Measurements from ENCODE around the gene PTPRR. TPM values are rescaled to one million over a fixed set of nuclear protein-coding genes. Genes with fewer than 3 reads are reported as not detected.

PTPRR gene
- total RNA-seq, 2 experiments from 2014 or later: not detected

DNA sequence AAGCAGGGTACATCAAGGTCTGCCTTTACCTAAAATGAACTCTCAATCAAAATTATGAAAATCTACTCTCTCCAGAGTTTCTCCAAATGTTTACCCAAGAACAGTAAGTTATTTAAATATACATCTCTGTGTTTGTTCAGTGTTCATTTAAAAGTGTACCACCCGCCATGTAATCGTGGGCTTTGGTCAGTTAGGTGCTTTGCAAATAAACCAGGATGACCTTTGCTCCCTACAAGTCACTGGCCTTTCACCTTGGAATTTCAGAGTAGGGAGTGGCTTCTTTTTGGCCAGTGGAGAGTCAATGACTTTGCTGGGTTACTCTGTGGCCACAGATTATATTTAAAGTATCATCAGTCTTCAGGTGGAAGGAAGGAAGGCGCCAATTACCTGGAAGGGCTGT is 208.7 kb downstream of the PTPRR start:
- H3K4me3 ChIP-seq (ENCODE audit: low read length): no peak overlapping the region
- no peaks in the 10 kb centered on the region for H3K4me1 ChIP-seq (ENCODE audit: insufficient read depth, low read length)
- H3K9me3 Mint-ChIP-seq: no peaks in the 10 kb centered on the region
- TF ChIP-seq CTCF (IDR thresholded peaks at IDR 0.05): no peak
- intact Hi-C loops (cut with DNase I, micrococcal nuclease): no loop called here
- ChIA-PET POLR2A (no interaction called here), CTCF (no interaction called here)
- H3K4me3 Mint-ChIP-seq: no peak overlapping the region
- peaks cover 26% of the 10 kb centered on the region for H3K27me3 Mint-ChIP-seq
- no peaks in the 10 kb centered on the region for H3K36me3 ChIP-seq (ENCODE audit: insufficient read depth, low read length)
- ATAC-seq (ENCODE audit: poor library complexity): no peak
- no peaks in the 10 kb centered on the region for H3K27me3 ChIP-seq (ENCODE audit: control insufficient read depth in 1 of 2, insufficient read depth in 2 of 2, low read length in 2 of 2)
- DNase-seq: no peak
- no peaks in the 10 kb centered on the region for H3K9me3 ChIP-seq (ENCODE audit: control insufficient read depth in 1 of 2, insufficient read depth in 1 of 2, low read length in 2 of 2)
- H3K27ac Mint-ChIP-seq: no peak overlapping the region
- H3K4me1 Mint-ChIP-seq (ENCODE audit: low read depth): no peaks in the 10 kb centered on the region
- no peaks in the 10 kb centered on the region for H3K36me3 Mint-ChIP-seq (ENCODE audit: low read depth)
- no peak overlapping the region for H3K27ac ChIP-seq (ENCODE audit: low read depth in 1 of 2, low read length in 2 of 2)

GRCh38 chr12:70709022-70709421 is 211.5 kb downstream of the PTPRR start:
- no peaks in the 10 kb centered on the region for H3K9me3 ChIP-seq (ENCODE audit: control insufficient read depth in 1 of 2, insufficient read depth in 1 of 2, low read length in 2 of 2)
- no peak overlapping the region for H3K27ac ChIP-seq (ENCODE audit: low read depth in 1 of 2, low read length in 2 of 2)
- no peaks in the 10 kb centered on the region for H3K27me3 ChIP-seq (ENCODE audit: control insufficient read depth in 1 of 2, insufficient read depth in 2 of 2, low read length in 2 of 2)
- DNase-seq: no peak
- CTCF ChIA-PET: no interaction called here
- TF ChIP-seq CTCF (IDR thresholded peaks at IDR 0.05): no peak
- H3K4me3 ChIP-seq (ENCODE audit: low read length): no peak overlapping the region
- H3K4me1 ChIP-seq (ENCODE audit: insufficient read depth, low read length): no peaks in the 10 kb centered on the region
- POLR2A ChIA-PET: no interaction called here
- H3K36me3 ChIP-seq (ENCODE audit: insufficient read depth, low read length): no peaks in the 10 kb centered on the region
- H3K27me3 Mint-ChIP-seq: peaks cover 19% of the 10 kb centered on the region
- H3K4me1 Mint-ChIP-seq (ENCODE audit: low read depth): no peaks in the 10 kb centered on the region
- ATAC-seq (ENCODE audit: poor library complexity): no peak
- no peak overlapping the region for H3K4me3 Mint-ChIP-seq
- intact Hi-C loops (cut with DNase I, micrococcal nuclease): no loop called here
- no peaks in the 10 kb centered on the region for H3K36me3 Mint-ChIP-seq (ENCODE audit: low read depth)
- no peaks in the 10 kb centered on the region for H3K9me3 Mint-ChIP-seq
- H3K27ac Mint-ChIP-seq: no peak overlapping the region

GRCh38 chr12:70706611-70707010 is 213.9 kb downstream of the PTPRR start:
- TF ChIP-seq CTCF (IDR thresholded peaks at IDR 0.05): no peak
- Mint-ChIP-seq H3K36me3 (ENCODE audit: low read depth) (no peaks in the 10 kb centered on the region), H3K4me1 (ENCODE audit: low read depth) (no peaks in the 10 kb centered on the region), H3K4me3 (no peak overlapping the region), H3K27me3 (peaks cover 30% of the 10 kb centered on the region), H3K27ac (no peak overlapping the region), H3K9me3 (no peaks in the 10 kb centered on the region)
- H3K27me3 ChIP-seq (ENCODE audit: control insufficient read depth in 1 of 2, insufficient read depth in 2 of 2, low read length in 2 of 2): peaks cover 2 to 3% of the 10 kb centered on the region in 2 experiments
- no peak for ATAC-seq (ENCODE audit: poor library complexity)
- H3K4me1 ChIP-seq (ENCODE audit: insufficient read depth, low read length): no peaks in the 10 kb centered on the region
- H3K9me3 ChIP-seq (ENCODE audit: control insufficient read depth in 1 of 2, insufficient read depth in 1 of 2, low read length in 2 of 2): no peaks in the 10 kb centered on the region
- no peak overlapping the region for H3K27ac ChIP-seq (ENCODE audit: low read depth in 1 of 2, low read length in 2 of 2)
- ChIA-PET POLR2A (no interaction called here), CTCF (no interaction called here)
- DNase-seq: no peak
- intact Hi-C loops (cut with DNase I, micrococcal nuclease): no loop called here
- H3K36me3 ChIP-seq (ENCODE audit: insufficient read depth, low read length): no peaks in the 10 kb centered on the region
- H3K4me3 ChIP-seq (ENCODE audit: low read length): no peak overlapping the region
